BLaER1 (cell line): ENCODE measurements around the gene ELOB.

Experiments used
- H3K27ac ChIP-seq: shearing (Covaris generic); formaldehyde crosslinking; 2 replicates; pipeline ENCODE4 v1.8.1; 2022
- H3K27me3 ChIP-seq: shearing (Covaris generic); formaldehyde crosslinking; 2 replicates; pipeline ENCODE4 v1.8.1; 2022
- H3K36me3 ChIP-seq: shearing (Covaris generic); formaldehyde crosslinking; 2 replicates; pipeline ENCODE4 v1.8.1; 2022
- H3K4me1 ChIP-seq: shearing (Covaris generic); formaldehyde crosslinking; 2 replicates; pipeline ENCODE4 v1.8.1; 2022
- H3K4me2 ChIP-seq: shearing (Covaris generic); formaldehyde crosslinking; 2 replicates; pipeline ENCODE4 v1.8.1; 2022
- H3K4me3 ChIP-seq: shearing (Covaris generic); formaldehyde crosslinking; 2 replicates; pipeline ENCODE4 v1.8.1; 2022
- H3K9ac ChIP-seq: shearing (Covaris generic); formaldehyde crosslinking; 2 replicates; pipeline ENCODE4 v1.8.1; 2022
- H3K9me3 ChIP-seq: shearing (Covaris generic); formaldehyde crosslinking; 2 replicates; pipeline ENCODE4 v1.8.1; 2022
- H4K20me1 ChIP-seq: shearing (Covaris generic); formaldehyde crosslinking; 2 replicates; pipeline ENCODE4 v1.8.1; 2022
- Cebpa-rat ChIP-seq: shearing (Covaris generic); IDR thresholded peaks from 2 replicates; pipeline ENCODE4 v1.8.1; 2022

ELOB gene

DNA sequence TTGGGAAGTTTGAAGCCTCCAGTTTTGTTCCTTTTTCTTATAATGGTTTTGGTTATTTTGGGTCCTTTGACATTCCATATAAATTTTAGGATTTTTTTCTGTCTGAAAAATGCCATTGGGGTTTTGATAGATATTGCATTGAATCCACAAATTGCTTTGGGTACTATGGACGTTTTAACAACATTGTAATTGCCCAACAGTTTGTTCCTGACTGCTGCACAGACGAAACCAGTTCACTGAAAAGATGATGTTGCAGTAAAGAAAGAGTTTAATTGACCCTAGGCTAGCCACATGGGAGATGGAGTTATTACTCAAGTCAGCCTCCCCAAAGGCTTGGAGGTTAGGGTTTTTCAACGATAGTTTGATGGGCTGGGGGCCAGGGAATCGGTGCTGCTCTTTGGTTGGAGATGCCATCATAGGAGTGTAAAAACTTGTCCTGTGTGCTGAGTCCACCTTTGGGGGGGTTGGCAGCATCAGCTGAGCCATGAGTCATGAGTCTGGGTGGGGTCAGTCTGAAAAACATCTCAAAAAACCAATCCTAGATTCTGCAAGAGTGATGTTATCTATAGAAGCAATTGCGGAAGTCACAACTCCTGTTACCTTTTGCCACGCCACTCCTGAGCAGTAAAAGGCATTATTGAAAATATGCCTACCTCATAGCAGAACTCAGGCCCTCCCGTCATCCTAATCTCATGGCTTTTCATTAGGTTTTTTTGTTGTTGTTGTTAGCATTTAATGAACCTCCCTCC lies 18.5 kb upstream of the ELOB start:
- H3K9me3 ChIP-seq = peaks cover 9% of the 10 kb centered on the region; the same call in 1 of the 2 replicates
- no peak overlapping the region for H3K4me2 ChIP-seq
- no peaks in the 10 kb centered on the region for H3K27me3 ChIP-seq
- H3K9ac ChIP-seq = no peak overlapping the region
- no peak overlapping the region for H3K4me3 ChIP-seq
- H3K36me3 ChIP-seq = no peaks in the 10 kb centered on the region
- TF ChIP-seq Cebpa-rat = no peak
- no peak overlapping the region for H3K27ac ChIP-seq
- H4K20me1 ChIP-seq = no peaks in the 10 kb centered on the region
- no peaks in the 10 kb centered on the region for H3K4me1 ChIP-seq

DNA sequence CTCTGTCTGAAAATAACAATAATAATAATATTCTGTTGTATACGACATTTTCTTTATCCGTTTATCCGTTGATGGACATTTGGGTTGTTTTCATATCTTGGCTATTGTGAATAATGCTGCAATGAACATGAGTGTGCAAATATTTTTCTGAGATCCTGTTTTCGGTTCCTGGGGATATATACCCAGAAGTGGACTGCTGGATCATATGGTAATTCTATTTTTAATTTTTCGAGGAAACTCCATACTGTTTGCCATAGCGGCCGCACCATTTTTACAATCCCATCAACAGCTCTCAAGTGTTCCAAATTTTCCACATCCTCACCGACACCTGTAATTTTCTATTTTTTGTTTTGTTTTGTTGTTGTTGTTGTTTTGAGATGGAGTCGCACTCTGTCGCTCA lies 15.9 kb upstream of the ELOB start:
- Histone ChIP-seq H3K4me3 (no peak overlapping the region), H3K9ac (no peak overlapping the region), H3K36me3 (no peaks in the 10 kb centered on the region), H3K4me2 (no peak overlapping the region), H3K27me3 (no peaks in the 10 kb centered on the region; the same call in 1 of the 2 replicates), H3K4me1 (no peaks in the 10 kb centered on the region), H3K27ac (no peak overlapping the region), H3K9me3 (0 out of 2 replicates have a peak, but pooled peaks cover 4% of the 10 kb centered on the region), H4K20me1 (no peaks in the 10 kb centered on the region)
- no peak for TF ChIP-seq Cebpa-rat

DNA sequence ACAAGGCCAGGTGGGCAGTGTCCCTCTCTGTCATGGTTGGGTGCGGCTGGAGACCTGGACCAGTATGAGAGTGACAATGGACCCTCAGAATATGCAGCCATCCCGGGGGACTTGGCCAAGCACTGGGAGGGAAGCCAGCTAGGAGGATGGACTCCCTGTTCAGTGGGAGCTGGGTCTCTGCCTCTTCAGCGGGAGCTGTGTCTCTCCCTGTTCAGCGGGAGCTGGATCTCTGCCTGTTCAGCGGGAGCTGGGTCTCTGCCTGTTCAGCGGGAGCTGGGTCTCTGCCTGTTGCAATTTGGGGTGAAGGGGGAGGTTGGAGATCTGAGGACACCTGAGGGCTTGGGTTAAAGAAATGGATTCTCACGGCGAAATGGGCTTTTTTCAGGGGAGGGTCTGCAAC lies 14.1 kb upstream of the ELOB start:
- no peak for TF ChIP-seq Cebpa-rat
- H3K4me3 ChIP-seq = no peak overlapping the region
- H3K36me3 ChIP-seq = no peaks in the 10 kb centered on the region
- no peaks in the 10 kb centered on the region for H3K4me1 ChIP-seq
- no peak overlapping the region for H3K27ac ChIP-seq
- H3K9me3 ChIP-seq = no peaks in the 10 kb centered on the region
- H3K9ac ChIP-seq = no peak overlapping the region
- H3K27me3 ChIP-seq = peaks cover 5% of the 10 kb centered on the region
- no peak overlapping the region for H3K4me2 ChIP-seq
- H4K20me1 ChIP-seq = no peaks in the 10 kb centered on the region

DNA sequence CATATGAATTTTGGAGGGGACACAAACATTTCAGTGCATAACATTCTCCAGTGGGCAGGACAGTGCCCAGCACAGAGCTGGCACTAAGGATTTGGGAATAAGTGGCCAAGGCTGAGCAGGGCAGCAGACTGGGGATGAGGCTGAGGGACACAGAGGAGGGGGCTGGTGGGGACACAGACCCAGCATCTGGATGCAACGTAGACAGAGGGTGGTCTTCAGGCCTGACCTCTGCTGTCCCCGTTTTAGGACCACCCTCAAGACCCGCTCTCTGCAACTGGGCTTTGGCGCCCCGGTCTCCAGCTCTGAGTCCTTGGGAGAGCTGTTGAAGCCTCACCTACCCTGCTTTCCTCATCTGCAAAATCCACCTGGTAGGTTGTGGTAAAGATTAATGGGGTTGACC lies 13.6 kb upstream of the ELOB start:
- H3K27ac ChIP-seq = no peak overlapping the region
- no peak for TF ChIP-seq Cebpa-rat
- no peak overlapping the region for H3K9ac ChIP-seq
- H3K27me3 ChIP-seq = peaks cover 10% of the 10 kb centered on the region
- no peaks in the 10 kb centered on the region for H3K36me3 ChIP-seq
- no peaks in the 10 kb centered on the region for H3K4me1 ChIP-seq
- H4K20me1 ChIP-seq = no peaks in the 10 kb centered on the region
- no peaks in the 10 kb centered on the region for H3K9me3 ChIP-seq
- no peak overlapping the region for H3K4me3 ChIP-seq
- H3K4me2 ChIP-seq = no peak overlapping the region

DNA sequence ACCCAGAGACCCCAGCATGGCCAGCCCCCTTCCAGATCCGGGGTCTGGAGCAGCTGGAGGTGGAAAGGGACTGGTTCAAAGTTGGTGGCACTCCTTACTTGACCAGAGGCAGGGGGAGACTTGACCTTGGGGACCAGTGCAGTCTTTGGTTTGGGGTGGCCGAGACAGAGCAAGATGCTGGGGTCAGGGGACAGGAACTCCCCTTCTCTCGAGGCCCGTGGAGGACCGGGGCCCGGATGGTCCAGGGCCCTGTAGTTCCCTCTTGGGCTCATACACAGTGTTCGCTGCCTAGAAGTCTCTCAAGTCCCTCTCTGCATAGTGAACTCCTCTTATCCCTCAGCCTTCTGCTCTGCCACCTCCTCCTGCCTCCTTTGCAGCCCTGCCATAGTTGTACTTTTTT lies 10.9 kb upstream of the ELOB start:
- no peak for TF ChIP-seq Cebpa-rat
- Histone ChIP-seq H3K4me2 (no peak overlapping the region), H3K4me1 (peaks cover 7% of the 10 kb centered on the region; the same call in 1 of the 2 replicates), H3K27me3 (peaks cover 30% of the 10 kb centered on the region), H3K27ac (no peak overlapping the region), H3K4me3 (no peak overlapping the region), H3K9ac (no peak overlapping the region), H3K36me3 (no peaks in the 10 kb centered on the region), H3K9me3 (no peaks in the 10 kb centered on the region), H4K20me1 (no peaks in the 10 kb centered on the region)

GRCh38 chr16:2787406-2787805 lies 10.3 kb upstream of the ELOB start, which contains the start of gene PRSS33:
Gene PRSS33, minus strand, starts transcription at chr16:2787560. Its CDS starts 1,013 bp downstream, at chr16:2786547.
- peaks cover 30% of the 10 kb centered on the region for H3K27me3 ChIP-seq
- no peaks in the 10 kb centered on the region for H3K9me3 ChIP-seq

DNA sequence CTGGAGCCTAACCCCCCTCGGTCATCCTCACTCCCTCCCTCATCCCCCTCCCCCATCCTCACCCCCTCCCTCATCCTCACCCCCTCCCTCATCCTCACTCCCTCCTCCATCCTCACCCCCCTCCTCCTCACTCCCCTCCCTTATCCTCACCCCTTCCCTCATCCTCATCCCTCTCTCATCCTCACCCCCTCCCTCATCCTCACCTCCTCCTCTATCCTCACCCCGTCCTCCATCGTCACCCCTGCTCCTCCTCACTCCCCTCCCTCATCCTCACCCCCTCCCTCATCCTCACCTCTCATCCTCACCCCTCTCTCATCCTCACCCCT lies 9.7 kb upstream of the ELOB start:
- H3K9ac ChIP-seq = no peak overlapping the region
- no peak overlapping the region for H3K4me2 ChIP-seq
- H3K4me3 ChIP-seq = no peak overlapping the region
- H3K36me3 ChIP-seq = no peaks in the 10 kb centered on the region
- no peaks in the 10 kb centered on the region for H4K20me1 ChIP-seq
- no peak for TF ChIP-seq Cebpa-rat
- no peak overlapping the region for H3K27ac ChIP-seq
- peaks cover 7% of the 10 kb centered on the region; the same call in 1 of the 2 replicates for H3K4me1 ChIP-seq
- H3K27me3 ChIP-seq = peaks cover 30% of the 10 kb centered on the region
- no peaks in the 10 kb centered on the region for H3K9me3 ChIP-seq

More at GRCh38 chr16:2787406-2787805, 10.3 kb upstream of the ELOB start, which contains the start of gene PRSS33:
- Histone ChIP-seq H3K27ac (no peak within 1 kb of the TSS), H3K36me3 (no peaks in the 10 kb centered on the region), H3K4me1 (peaks cover 7% of the 10 kb centered on the region; the same call in 1 of the 2 replicates), H3K4me3 (no peak within 1 kb of the TSS), H3K4me2 (no peak within 1 kb of the TSS), H4K20me1 (no peaks in the 10 kb centered on the region), H3K9ac (no peak within 1 kb of the TSS)
- no peak for TF ChIP-seq Cebpa-rat

GRCh38 chr16:2786061-2786825 lies 9.2 kb upstream of the ELOB start:
- no peak for TF ChIP-seq Cebpa-rat
- Histone ChIP-seq H3K4me2 (no peak overlapping the region), H4K20me1 (no peaks in the 10 kb centered on the region), H3K9me3 (no peaks in the 10 kb centered on the region), H3K27me3 (peaks cover 30% of the 10 kb centered on the region), H3K27ac (no peak overlapping the region), H3K36me3 (no peaks in the 10 kb centered on the region), H3K9ac (no peak overlapping the region), H3K4me3 (no peak overlapping the region), H3K4me1 (peaks cover 7% of the 10 kb centered on the region; the same call in 1 of the 2 replicates)

- Histone ChIP-seq H3K4me2 (peak overlapping the region; percentile 12; the same call in 1 of the 2 replicates), H3K4me3 (no peak overlapping the region), H3K9me3 (no peaks in the 10 kb centered on the region), H3K4me1 (peaks cover 7% of the 10 kb centered on the region; the same call in 1 of the 2 replicates), H3K36me3 (no peaks in the 10 kb centered on the region), H3K27me3 (peaks cover 30% of the 10 kb centered on the region), H4K20me1 (no peaks in the 10 kb centered on the region), H3K27ac (no peak overlapping the region), H3K9ac (no peak overlapping the region)
- no peak for TF ChIP-seq Cebpa-rat
Measured at GRCh38 chr16:2785101-2785991, 8.3 kb upstream of the ELOB start.
